H1 (cell line): Measurements from ENCODE around the gene CDH6. TPM values are rescaled to one million over a fixed set of nuclear protein-coding genes. Genes with fewer than 3 reads are reported as not detected.

ENCODE experiments used
- CTCF ChIA-PET: fragments of 300-600 bp; sonication (Branson Sonifier 250); formaldehyde crosslinking; loops from one replicate; lab custom pipeline; 2021; ENCODE audit not compliant: partially characterized antibody; lab: Charles Lee
- POLR2A ChIA-PET: fragments of 300-600 bp; sonication (Branson Sonifier 250); formaldehyde crosslinking; loops from one replicate; lab custom pipeline; 2021; ENCODE audit warnings: inconsistent platforms; ENCODE audit not compliant: partially characterized antibody; lab: Charles Lee
- DNase-seq, 2 experiments: peaks; one replicate each; pipeline versions ENCODE4 v3.0.0 to v3.0.0-alpha.2; 2010 to 2022; ENCODE audit warnings: low spot score in 2 of 2, low read depth in 1 of 2, mixed read lengths in 1 of 2
- FAIRE-seq: peaks from 2 replicates; lab custom pipeline; 2011; peaks lifted over from hg19 to GRCh38; lab: Jason Lieb, UNC
- H2AFZ ChIP-seq: 2 replicates; pipeline ENCODE4 v1.8.1; 2012; ENCODE audit warnings: low read length, inconsistent platforms
- H2AK5ac ChIP-seq: 2 replicates; pipeline ENCODE4 v1.6.1; 2013; ENCODE audit warnings: low read depth, low read length
- H2BK120ac ChIP-seq: replicated peaks from 2 replicates; pipeline ENCODE3; 2013; ENCODE audit warnings: low read depth, low read length, inconsistent platforms
- H2BK12ac ChIP-seq: 2 replicates; pipeline ENCODE4 v1.6.1; 2013; ENCODE audit warnings: low read depth, low read length
- H2BK15ac ChIP-seq: 2 replicates; pipeline ENCODE4 v1.6.1; 2013; ENCODE audit warnings: low read length
- H2BK20ac ChIP-seq: 2 replicates; pipeline ENCODE4 v1.6.1; 2013; ENCODE audit warnings: low read length
- H2BK5ac ChIP-seq: 2 replicates; pipeline ENCODE4 v1.6.1; 2013; ENCODE audit warnings: low read depth, low read length
- H3K14ac ChIP-seq: 2 replicates; pipeline ENCODE4 v1.6.1; 2013; ENCODE audit warnings: inconsistent platforms; ENCODE audit not compliant: insufficient read length
- H3K18ac ChIP-seq: 2 replicates; pipeline ENCODE4 v1.6.1; 2013; ENCODE audit warnings: low read length; ENCODE audit errors: extremely low read depth
- H3K23ac ChIP-seq: 2 replicates; pipeline ENCODE4 v1.6.1; 2013; ENCODE audit warnings: inconsistent platforms; ENCODE audit not compliant: insufficient read length
- H3K23me2 ChIP-seq: 2 replicates; pipeline ENCODE4 v1.6.1; 2013; ENCODE audit warnings: low read depth, low read length
- H3K27ac ChIP-seq: 2 replicates; pipeline ENCODE4 v1.6.1; 2011; ENCODE audit warnings: low read depth, low read length, inconsistent platforms
- H3K27me3 ChIP-seq, 4 experiments: replicated peaks in 1 of 4; 1 replicate in 1 of 4; 2 replicates in 3 of 4; pipeline versions ENCODE4 v1.6.1 to v1.8.1; 2011 to 2013; ENCODE audit warnings: low read length in 3 of 4, mild to moderate bottlenecking in 3 of 4, inconsistent platforms in 2 of 4, mixed read lengths in 2 of 4, moderate library complexity in 1 of 4; ENCODE audit not compliant: control insufficient read depth in 3 of 4, insufficient read depth in 3 of 4; ENCODE audit errors: extremely low read depth in 1 of 4
- H3K36me3 ChIP-seq, 4 experiments: 2 replicates each; pipeline versions ENCODE4 v1.6.1 to v1.8.1; 2011 to 2013; ENCODE audit warnings: mild to moderate bottlenecking in 4 of 4, low read length in 3 of 4, moderate library complexity in 2 of 4, control low read depth in 1 of 4, inconsistent platforms in 1 of 4; ENCODE audit not compliant: insufficient read depth in 4 of 4, control insufficient read depth in 2 of 4
- H3K4ac ChIP-seq: replicated peaks from 2 replicates; pipeline ENCODE3; 2013; ENCODE audit warnings: low read length, low read depth, mixed read lengths, inconsistent platforms; ENCODE audit not compliant: insufficient read length
- H3K4me1 ChIP-seq, 4 experiments: replicated peaks in 1 of 4; 1 replicate in 1 of 4; 2 replicates in 3 of 4; pipeline versions ENCODE4 v1.6.1 to v1.8.1; 2011 to 2013; ENCODE audit warnings: low read length in 3 of 4, inconsistent platforms in 2 of 4, mixed read lengths in 1 of 4; ENCODE audit not compliant: insufficient read depth in 4 of 4, control insufficient read depth in 3 of 4
- H3K4me2 ChIP-seq, 2 experiments: 2 replicates each; pipeline versions ENCODE4 v1.6.1 to v1.8.1; 2011 to 2013; ENCODE audit warnings: low read depth in 2 of 2, low read length in 2 of 2, control low read depth in 1 of 2, inconsistent platforms in 1 of 2, mild to moderate bottlenecking in 1 of 2; ENCODE audit not compliant: insufficient read depth in 1 of 2
- H3K4me3 ChIP-seq, 4 experiments: fragments of 200-600, 300-600 bp in 1 of 4; sonication (generic), shearing (Covaris generic), sonication (Bioruptor Twin) in 1 of 4; 2 replicates each; pipeline versions ENCODE4 v1.5.1 to v1.8.1; 2011 to 2016; ENCODE audit warnings: low read length in 4 of 4, low read depth in 3 of 4, control low read depth in 2 of 4, inconsistent platforms in 2 of 4, mild to moderate bottlenecking in 2 of 4, mixed read lengths in 1 of 4, moderate library complexity in 1 of 4; ENCODE audit not compliant: insufficient read depth in 2 of 4; ENCODE audit errors: extremely low read depth in 1 of 4
- H3K56ac ChIP-seq: replicated peaks from 2 replicates; pipeline ENCODE3; 2013; ENCODE audit warnings: low read depth, mild to moderate bottlenecking, mixed read lengths, low read length, inconsistent platforms; ENCODE audit not compliant: insufficient read length
- H3K79me1 ChIP-seq: 2 replicates; pipeline ENCODE4 v1.6.1; 2013; ENCODE audit warnings: low read depth, low read length, control low read depth
- H3K79me2 ChIP-seq, 2 experiments: 2 replicates each; pipeline versions ENCODE4 v1.6.1 to v1.8.1; 2012 to 2013; ENCODE audit warnings: low read length in 2 of 2, mild to moderate bottlenecking in 2 of 2, inconsistent platforms in 1 of 2; ENCODE audit not compliant: insufficient read depth in 2 of 2, control insufficient read depth in 1 of 2
- H3K9ac ChIP-seq, 4 experiments: replicated peaks in 1 of 4; 1 replicate in 1 of 4; 2 replicates in 3 of 4; pipeline versions ENCODE4 v1.6.1 to v1.8.1; 2011 to 2013; ENCODE audit warnings: low read depth in 3 of 4, low read length in 3 of 4, control low read depth in 2 of 4, mild to moderate bottlenecking in 2 of 4, moderate library complexity in 2 of 4, inconsistent platforms in 1 of 4; ENCODE audit errors: extremely low read depth in 1 of 4
- H3K9me3 ChIP-seq, 2 experiments: 2 replicates each; pipeline versions ENCODE4 v1.6.1 to v1.8.1; 2012 to 2013; ENCODE audit warnings: mild to moderate bottlenecking in 2 of 2, moderate library complexity in 2 of 2, control low read depth in 1 of 2, inconsistent platforms in 1 of 2, low read depth in 1 of 2, low read length in 1 of 2, mixed read lengths in 1 of 2; ENCODE audit not compliant: insufficient read depth in 2 of 2
- H4K20me1 ChIP-seq, 2 experiments: replicated peaks in 1 of 2; 2 replicates each; pipeline versions ENCODE3 to v1.8.1; 2011 to 2013; ENCODE audit warnings: inconsistent platforms in 2 of 2, low read length in 2 of 2, mild to moderate bottlenecking in 1 of 2; ENCODE audit not compliant: insufficient read depth in 2 of 2, control insufficient read depth in 1 of 2
- H4K5ac ChIP-seq: 2 replicates; pipeline ENCODE4 v1.6.1; 2013; ENCODE audit warnings: low read length, low read depth, mixed read lengths, inconsistent platforms; ENCODE audit not compliant: insufficient read length
- H4K8ac ChIP-seq: 2 replicates; pipeline ENCODE4 v1.8.0; 2013; ENCODE audit warnings: mild to moderate bottlenecking, moderate library complexity, low read length, inconsistent platforms; ENCODE audit not compliant: insufficient read depth; ENCODE audit errors: extremely low read depth
- H4K91ac ChIP-seq: replicated peaks from 2 replicates; pipeline ENCODE3; 2013; ENCODE audit warnings: low read length, mixed read lengths, inconsistent platforms; ENCODE audit not compliant: insufficient read length
- BRCA1 ChIP-seq: IDR thresholded peaks from 2 replicates; pipeline ENCODE4 v1.6.1; 2012; ENCODE audit warnings: low read depth, low read length, improper control_type of control experiment
- CBX5 ChIP-seq: fragments of 300-800, 300-1000 bp; sonication (generic); IDR thresholded peaks from 2 replicates; pipeline ENCODE4 v1.7.1; 2016; ENCODE audit warnings: antibody characterized with exemption, low read length, low read depth
- CHD2 ChIP-seq: IDR thresholded peaks from 2 replicates; pipeline ENCODE4 v1.6.1; 2012; ENCODE audit warnings: low read length, improper control_type of control experiment
- HDAC2 ChIP-seq, 2 experiments: fragments of 300-600 bp in 1 of 2; sonication (generic) in 1 of 2; IDR thresholded peaks; 2 replicates each; pipeline ENCODE4 v1.6.1; 2011 to 2012; ENCODE audit warnings: low read depth in 2 of 2, low read length in 2 of 2, mild to moderate bottlenecking in 2 of 2, moderate library complexity in 2 of 2, borderline replicate concordance in 1 of 2, inconsistent platforms in 1 of 2
- HDAC6 ChIP-seq: IDR thresholded peaks from one replicate; pipeline ENCODE4 v1.7.1; 2012; ENCODE audit warnings: low read depth, mild to moderate bottlenecking, inconsistent platforms, low read length, moderate library complexity
- NRF1 ChIP-seq: IDR thresholded peaks from 2 replicates; pipeline ENCODE4 v1.6.1; 2011; ENCODE audit warnings: mild to moderate bottlenecking, low read depth, low read length, improper control_type of control experiment
- RAD21 ChIP-seq, 2 experiments: IDR thresholded peaks in 1 of 2; conservative IDR thresholded peaks in 1 of 2; 2 replicates each; pipeline ENCODE4 v1.6.1; 2011; ENCODE audit warnings: low read depth in 2 of 2, low read length in 2 of 2, improper control_type of control experiment in 1 of 2, inconsistent platforms in 1 of 2, mild to moderate bottlenecking in 1 of 2, moderate library complexity in 1 of 2
- RFX5 ChIP-seq: IDR thresholded peaks from 2 replicates; pipeline ENCODE4 v1.6.1; 2011; ENCODE audit warnings: low read depth, low read length, improper control_type of control experiment, borderline replicate concordance
- WGBS, 2 experiments: shearing (Covaris generic) in 1 of 2; methylation state at CpG; one replicate each; pipeline versions ENCODE4 v1.1.6 to v1.1.7; 2013 to 2015; ENCODE audit warnings: low lambda C conversion rate in 2 of 2, mixed read lengths in 2 of 2, inconsistent platforms in 1 of 2, low coverage in 1 of 2, missing lambda C conversion rate in 1 of 2; ENCODE audit not compliant: insufficient replicate concordance in 2 of 2, insufficient coverage in 1 of 2, insufficient read length in 1 of 2; ENCODE audit errors: extremely low coverage in 1 of 2, missing lambda C conversion rate in 1 of 2; 5-methylcytosine and 5-hydroxymethylcytosine counted together
- polyA plus RNA-seq, 7 experiments: library from polyadenylated mRNA; depleted of rRNA in 3 of 7; stranded (reverse) in 5 of 7; unstranded in 2 of 7; fragments of >200 nt in 5 of 7; fragments of 200-250 nt in 2 of 7; gene quantifications; 1 replicate in 5 of 7; 2 replicates in 1 of 7; 4 replicates in 1 of 7; pipeline versions ENCODE4 v1.2.1 to v1.2.3, GENCODE V29; 2011 to 2013; ENCODE audit warnings: missing spikeins in 2 of 7, mixed read lengths in 2 of 7
- total RNA-seq: library from RNA; stranded (reverse); fragmentation: NEBNext Ultra II Directional; extraction: Animal tissue kit (Norgen Biotek cat#: 25700); gene quantifications from 2 replicates; pipeline ENCODE4 v1.2.1, GENCODE V29; 2021
- TF ChIP-seq, protein P1 (sequence below), 3 experiments: IDR thresholded peaks; 1 replicate in 2 of 3; 2 replicates in 1 of 3; pipeline versions ENCODE4 v1.5.1 to v1.6.1; 2011; ENCODE audit warnings: low read length in 3 of 3, mild to moderate bottlenecking in 3 of 3, inconsistent platforms in 2 of 3, low read depth in 1 of 3, moderate library complexity in 1 of 3; ENCODE audit not compliant: insufficient read depth in 1 of 3; ENCODE audit errors: control extremely low read depth in 1 of 3
- TF ChIP-seq, protein P2 (sequence below): IDR thresholded peaks from 2 replicates; pipeline ENCODE4 v1.6.1; 2012; ENCODE audit warnings: inconsistent platforms

Gene CDH6
- total and polyA plus RNA-seq, 2 of the 8 experiments (the other 6 are each of a cell fraction or from before 2014, with no cell fraction given): 1.4 to 1.9 TPM

DNA sequence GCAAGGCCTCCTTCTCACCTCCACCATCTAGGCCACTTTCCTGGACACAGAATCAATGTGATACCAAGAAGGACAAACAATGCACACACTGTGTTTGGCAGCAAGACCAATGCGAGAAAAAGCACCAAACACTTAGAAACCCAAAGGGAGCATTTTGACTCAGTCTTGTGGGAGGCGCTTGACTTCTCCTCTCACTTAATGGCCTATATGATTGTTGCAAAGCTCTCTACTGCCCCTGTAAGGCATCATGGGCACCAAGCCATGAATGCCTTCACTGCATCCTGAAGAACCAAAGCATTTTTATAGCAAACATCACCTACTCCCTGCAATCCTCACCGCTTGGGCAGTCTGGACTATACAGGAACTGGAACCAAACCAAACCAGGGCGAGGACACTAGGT lies 57.5 kb downstream of the CDH6 start:
- Histone ChIP-seq H2BK120ac (no peak overlapping the region), H3K27me3 (no peaks in the 10 kb centered on the region), H2BK15ac (no peak overlapping the region), H2AK5ac (no peak overlapping the region), H4K8ac (no peak overlapping the region), H3K27ac (no peak overlapping the region), H4K5ac (no peak overlapping the region), H3K79me1 (no peaks in the 10 kb centered on the region), H3K23ac (no peak overlapping the region), H3K36me3 (no peaks in the 10 kb centered on the region), H3K4me2 (no peak overlapping the region), H3K4ac (no peak overlapping the region), H3K23me2 (no peaks in the 10 kb centered on the region), H3K4me1 (no peaks in the 10 kb centered on the region), H4K91ac (no peak overlapping the region), H3K14ac (no peak overlapping the region), H3K18ac (no peak overlapping the region), H3K9ac (no peak overlapping the region), H3K56ac (no peak overlapping the region), H2BK20ac (no peak overlapping the region), H2BK5ac (no peak overlapping the region), H4K20me1 (no peaks in the 10 kb centered on the region), H2BK12ac (no peak overlapping the region; the same call in 1 of the 2 replicates), H3K4me3 (no peak overlapping the region), H3K9me3 (peaks cover 0 to 4% of the 10 kb centered on the region in 2 experiments; a peak in 2 of 4 replicates), H3K79me2 (no peaks in the 10 kb centered on the region), H2AFZ (no peak overlapping the region)
- ChIA-PET POLR2A (no interaction called here), CTCF (interaction anchor here (1.1 to 4.5 kb wide), 4 partner anchors 8 to 19 kb away, joined by 4 to 23 read pairs (median 10); no protein-coding TSS in a partner anchor)
- WGBS, 2 experiments: 92% methylated on average over 4 of the region's 4 CpGs; no CpG with 5 or more reads in 1 of the 2 experiments
- no peak for DNase-seq
- FAIRE-seq: no peak
- TF ChIP-seq CBX5 (no peak), HDAC6 (no peak), HDAC2 (IDR thresholded peaks at IDR 0.05; ENCODE audit: borderline replicate concordance in 1 of 2, low read depth in 2 of 2, low read length in 2 of 2) (no peak), BRCA1 (no peak), NRF1 (no peak), CHD2 (no peak), RFX5 (no peak), RAD21 (IDR thresholded peaks at IDR 0.05 in 1 of 2, conservative IDR thresholded peaks at IDR 0.05 in 1 of 2; ENCODE audit: low read depth in 2 of 2, low read length in 2 of 2) (peak; percentile 24 to 46; a peak in 3 of 4 replicates)
- TF ChIP-seq, protein P1, sequence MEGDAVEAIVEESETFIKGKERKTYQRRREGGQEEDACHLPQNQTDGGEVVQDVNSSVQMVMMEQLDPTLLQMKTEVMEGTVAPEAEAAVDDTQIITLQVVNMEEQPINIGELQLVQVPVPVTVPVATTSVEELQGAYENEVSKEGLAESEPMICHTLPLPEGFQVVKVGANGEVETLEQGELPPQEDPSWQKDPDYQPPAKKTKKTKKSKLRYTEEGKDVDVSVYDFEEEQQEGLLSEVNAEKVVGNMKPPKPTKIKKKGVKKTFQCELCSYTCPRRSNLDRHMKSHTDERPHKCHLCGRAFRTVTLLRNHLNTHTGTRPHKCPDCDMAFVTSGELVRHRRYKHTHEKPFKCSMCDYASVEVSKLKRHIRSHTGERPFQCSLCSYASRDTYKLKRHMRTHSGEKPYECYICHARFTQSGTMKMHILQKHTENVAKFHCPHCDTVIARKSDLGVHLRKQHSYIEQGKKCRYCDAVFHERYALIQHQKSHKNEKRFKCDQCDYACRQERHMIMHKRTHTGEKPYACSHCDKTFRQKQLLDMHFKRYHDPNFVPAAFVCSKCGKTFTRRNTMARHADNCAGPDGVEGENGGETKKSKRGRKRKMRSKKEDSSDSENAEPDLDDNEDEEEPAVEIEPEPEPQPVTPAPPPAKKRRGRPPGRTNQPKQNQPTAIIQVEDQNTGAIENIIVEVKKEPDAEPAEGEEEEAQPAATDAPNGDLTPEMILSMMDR (IDR thresholded peaks at IDR 0.05; ENCODE audit: control extremely low read depth in 1 of 3, insufficient read depth in 1 of 3, low read depth in 1 of 3, low read length in 3 of 3): peak in 2 of 3 experiments; percentile 2 to 33; a peak in 1 of 4 replicates
- TF ChIP-seq, protein P2, sequence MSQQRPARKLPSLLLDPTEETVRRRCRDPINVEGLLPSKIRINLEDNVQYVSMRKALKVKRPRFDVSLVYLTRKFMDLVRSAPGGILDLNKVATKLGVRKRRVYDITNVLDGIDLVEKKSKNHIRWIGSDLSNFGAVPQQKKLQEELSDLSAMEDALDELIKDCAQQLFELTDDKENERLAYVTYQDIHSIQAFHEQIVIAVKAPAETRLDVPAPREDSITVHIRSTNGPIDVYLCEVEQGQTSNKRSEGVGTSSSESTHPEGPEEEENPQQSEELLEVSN: no peak
